GM23338 (cell line): ENCODE measurements around the gene BPI. TPM values are rescaled to one million over a fixed set of nuclear protein-coding genes. Genes with fewer than 3 reads are reported as not detected.
"Not testable (repeated sequence)": the region's sequence is repeated elsewhere in the genome, so short reads cannot be mapped to it uniquely, and the experiment has no call there.

Experiments used
- ATAC-seq: fragments of 200-7000 bp; cut with Tn5 transposase; 3 replicates; pipeline ENCODE4 v1.9.1; 2020
- DNase-seq: peaks from one replicate; pipeline ENCODE4 v3.0.0-alpha.2; 2015; ENCODE audit warnings: low spot score
- H2AFZ ChIP-seq: fragments of 200-600 bp; sonication (generic); 2 replicates; pipeline ENCODE4 v1.8.0; 2016; ENCODE audit warnings: antibody characterized with exemption, mild to moderate bottlenecking, moderate library complexity
- H3F3A ChIP-seq: fragments of 200-600 bp; sonication (generic); replicated peaks from 2 replicates; pipeline ENCODE4 v1.8.0; 2017; ENCODE audit warnings: antibody characterized with exemption, mixed run types, low read depth
- H3K27ac ChIP-seq: fragments of 200-600 bp; sonication (generic); 2 replicates; pipeline ENCODE4 v1.6.1; 2016; ENCODE audit warnings: low read depth
- H3K27me3 ChIP-seq: fragments of 200-600 bp; sonication (generic); 2 replicates; pipeline ENCODE4 v1.8.0; 2016; ENCODE audit warnings: mild to moderate bottlenecking, mixed run types, moderate library complexity; ENCODE audit not compliant: insufficient read depth
- H3K36me3 ChIP-seq: fragments of 200-600 bp; sonication (generic); 2 replicates; pipeline ENCODE4 v1.8.0; 2016; ENCODE audit warnings: mild to moderate bottlenecking; ENCODE audit not compliant: insufficient read depth
- H3K4me1 ChIP-seq: fragments of 200-600 bp; sonication (generic); 2 replicates; pipeline ENCODE4 v1.8.0; 2016; ENCODE audit warnings: mild to moderate bottlenecking, moderate library complexity; ENCODE audit not compliant: insufficient read depth
- H3K4me2 ChIP-seq: fragments of 200-600 bp; sonication (generic); 2 replicates; pipeline ENCODE4 v1.7.1; 2017; ENCODE audit warnings: mixed run types
- H3K4me3 ChIP-seq: fragments of 200-600 bp; sonication (generic); 2 replicates; pipeline ENCODE4 v1.6.1; 2016; ENCODE audit warnings: mixed run types
- H3K79me2 ChIP-seq: fragments of 200-600 bp; sonication (generic); replicated peaks from 2 replicates; pipeline ENCODE4 v1.8.0; 2017; ENCODE audit warnings: mild to moderate bottlenecking; ENCODE audit not compliant: insufficient read depth
- H3K9me2 ChIP-seq: fragments of 200-600 bp; sonication (generic); 2 replicates; pipeline ENCODE4 v1.8.0; 2017; ENCODE audit not compliant: insufficient read depth
- H4K20me1 ChIP-seq: fragments of 200-600 bp; sonication (generic); replicated peaks from 2 replicates; pipeline ENCODE4 v1.8.0; 2017; ENCODE audit warnings: mild to moderate bottlenecking; ENCODE audit not compliant: insufficient read depth
- H3K27ac Mint-ChIP-seq: 2 replicates; pipeline ENCODE4 v1.8.0; 2020; ENCODE audit warnings: inconsistent platforms, mild to moderate bottlenecking, moderate library complexity, mixed read lengths
- H3K27me3 Mint-ChIP-seq: 3 replicates; pipeline ENCODE4 v1.8.0; 2022; ENCODE audit warnings: low read depth, mild to moderate bottlenecking, moderate library complexity, mixed read lengths, inconsistent platforms; ENCODE audit not compliant: insufficient read depth, poor library complexity
- H3K36me3 Mint-ChIP-seq: 3 replicates; pipeline ENCODE4 v1.8.0; 2021; ENCODE audit warnings: low read depth, mild to moderate bottlenecking, inconsistent platforms, moderate library complexity, mixed read lengths
- H3K4me1 Mint-ChIP-seq: 3 replicates; pipeline ENCODE4 v1.8.0; 2020; ENCODE audit warnings: mild to moderate bottlenecking, inconsistent platforms, mixed read lengths
- H3K4me3 Mint-ChIP-seq: 3 replicates; pipeline ENCODE4 v1.8.0; 2021; ENCODE audit warnings: moderate library complexity, mild to moderate bottlenecking, inconsistent platforms, mixed read lengths
- H3K9me3 Mint-ChIP-seq: 3 replicates; pipeline ENCODE4 v1.8.0; 2020; ENCODE audit warnings: moderate library complexity, mild to moderate bottlenecking, inconsistent platforms, mixed read lengths
- CREB1 ChIP-seq: fragments of 250-450 bp; sonication (Bioruptor Pico); IDR thresholded peaks from 2 replicates; pipeline ENCODE4 v1.5.0; 2020; ENCODE audit warnings: low read depth, mild to moderate bottlenecking, moderate library complexity
- CTCF ChIP-seq, 2 experiments: fragments of 200-600 bp in 1 of 2; sonication (generic) in 1 of 2; conservative IDR thresholded peaks; 2 replicates each; pipeline versions ENCODE4 v1.5.1 to v1.6.1; 2016 to 2017; ENCODE audit warnings: antibody characterized with exemption in 2 of 2, low read depth in 2 of 2, mild to moderate bottlenecking in 2 of 2, moderate library complexity in 1 of 2
- ETS1 ChIP-seq: IDR thresholded peaks from 2 replicates; pipeline ENCODE4 v1.6.1; 2016; ENCODE audit warnings: antibody characterized with exemption
- JUNB ChIP-seq: IDR thresholded peaks from one replicate; pipeline ENCODE4 v1.6.1; 2016; ENCODE audit warnings: antibody characterized with exemption; ENCODE audit not compliant: unreplicated experiment
- NANOG ChIP-seq: IDR thresholded peaks from 2 replicates; pipeline ENCODE4 v1.6.1; 2016; ENCODE audit warnings: antibody characterized with exemption, borderline replicate concordance
- POLR2AphosphoS5 ChIP-seq: IDR thresholded peaks from 2 replicates; pipeline ENCODE4 v1.6.1; 2016; ENCODE audit warnings: antibody characterized with exemption, low read depth
- STAT1 ChIP-seq: IDR thresholded peaks from one replicate; pipeline ENCODE4 v1.6.1; 2016; ENCODE audit warnings: antibody characterized with exemption; ENCODE audit not compliant: unreplicated experiment
- ZNF114 ChIP-seq: fragments of 250-450 bp; sonication (Bioruptor Pico); IDR thresholded peaks from 2 replicates; pipeline ENCODE4 v1.5.0; 2020; ENCODE audit warnings: mild to moderate bottlenecking, moderate library complexity
- ZNF331 ChIP-seq: fragments of 250-450 bp; sonication (Bioruptor Pico); IDR thresholded peaks from 2 replicates; pipeline ENCODE4 v1.5.0; 2020; ENCODE audit warnings: low read depth, mild to moderate bottlenecking, moderate library complexity
- ZNF462 ChIP-seq: fragments of 250-450 bp; sonication (Bioruptor Pico); IDR thresholded peaks from 2 replicates; pipeline ENCODE4 v1.5.0; 2020; ENCODE audit warnings: mild to moderate bottlenecking, moderate library complexity
- polyA plus RNA-seq: library from polyadenylated mRNA; unstranded; fragments of >200 nt; fragmentation: Nextera tagmentation; extraction: Ambion mirVana; gene quantifications from 2 replicates; pipeline ENCODE4 v1.2.1, GENCODE V29; 2016
- total RNA-seq: library from RNA; depleted of rRNA; stranded (reverse); fragments of >200 nt; shearing (Covaris generic); gene quantifications from 2 replicates; pipeline ENCODE4 v1.2.3, GENCODE V29; 2014

Gene BPI
- total and polyA plus RNA-seq, 2 experiments from 2014 or later, result not detected

- not testable (repeated sequence) for H3K4me2 ChIP-seq, DNase-seq, H3K27me3 Mint-ChIP-seq, H3K36me3 ChIP-seq, H3K4me3 Mint-ChIP-seq, H3K27me3 ChIP-seq, H3K27ac ChIP-seq, ATAC-seq, H3K79me2 ChIP-seq, H3K9me2 ChIP-seq, H3K4me1 ChIP-seq, H2AFZ ChIP-seq, H4K20me1 ChIP-seq, H3K36me3 Mint-ChIP-seq, H3K4me3 ChIP-seq, H3F3A ChIP-seq, H3K27ac Mint-ChIP-seq, H3K9me3 Mint-ChIP-seq
- peaks cover 13% of the 10 kb centered on the region for H3K4me1 Mint-ChIP-seq
These were observed 49.3 kb upstream of the BPI start for GRCh38 chr20:38254621-38255020.

GRCh38 chr20:38255393-38255792 lies 48.6 kb upstream of the BPI start:
- peaks cover 18% of the 10 kb centered on the region for H3K4me1 Mint-ChIP-seq
- H3K4me3 ChIP-seq, result no peak overlapping the region
- H3K9me3 Mint-ChIP-seq, result no peaks in the 10 kb centered on the region
- no peaks in the 10 kb centered on the region for H4K20me1 ChIP-seq
- no peaks in the 10 kb centered on the region for H3K36me3 ChIP-seq
- DNase-seq (no peak), ATAC-seq (no peak)
- peaks cover 8% of the 10 kb centered on the region for H3K27me3 ChIP-seq
- H3K27me3 Mint-ChIP-seq, result peaks cover 12% of the 10 kb centered on the region
- H3K27ac Mint-ChIP-seq, result no peak overlapping the region
- no peaks in the 10 kb centered on the region for H3K79me2 ChIP-seq
- TF ChIP-seq CREB1, result no peak
- H3K4me2 ChIP-seq, result no peak overlapping the region
- H3K36me3 Mint-ChIP-seq, result no peaks in the 10 kb centered on the region
- no peak overlapping the region for H2AFZ ChIP-seq
- no peaks in the 10 kb centered on the region for H3K9me2 ChIP-seq
- no peak overlapping the region for H3K27ac ChIP-seq
- no peak overlapping the region for H3K4me3 Mint-ChIP-seq
- H3K4me1 ChIP-seq, result peaks cover 10% of the 10 kb centered on the region; the same call in 1 of the 2 replicates
- no peaks in the 10 kb centered on the region for H3F3A ChIP-seq

- no peaks in the 10 kb centered on the region for H3K9me2 ChIP-seq
- no peak for DNase-seq
- H3K27me3 ChIP-seq, result peaks cover 13% of the 10 kb centered on the region
- Mint-ChIP-seq H3K4me1 (peaks cover 16% of the 10 kb centered on the region), H3K27ac (no peak overlapping the region), H3K36me3 (no peaks in the 10 kb centered on the region), H3K27me3 (peaks cover 16% of the 10 kb centered on the region), H3K4me3 (no peak overlapping the region), H3K9me3 (no peaks in the 10 kb centered on the region)
- no peak for ATAC-seq
- no peak overlapping the region for H3K4me2 ChIP-seq
- H3F3A ChIP-seq, result no peaks in the 10 kb centered on the region
- no peaks in the 10 kb centered on the region for H3K79me2 ChIP-seq
- H3K4me1 ChIP-seq, result peaks cover 10% of the 10 kb centered on the region; the same call in 1 of the 2 replicates
- H2AFZ ChIP-seq, result no peak overlapping the region
- no peak overlapping the region for H3K27ac ChIP-seq
- H3K36me3 ChIP-seq, result no peaks in the 10 kb centered on the region
- no peak overlapping the region for H3K4me3 ChIP-seq
- no peaks in the 10 kb centered on the region for H4K20me1 ChIP-seq
- TF ChIP-seq JUNB (no peak), NANOG (no peak), ZNF462 (CRISPR knock-in tag) (no peak), ETS1 (no peak), ZNF331 (CRISPR knock-in tag) (no peak), STAT1 (no peak), POLR2AphosphoS5 (no peak), ZNF114 (no peak), CTCF (conservative IDR thresholded peaks at IDR 0.05; ENCODE audit: low read depth in 2 of 2) (no peak)
These were observed 47.9 kb upstream of the BPI start for GRCh38 chr20:38256021-38256420.
